Activated B cell treated with CpG ODN at 0.5 μM for 24 hours (primary cell): ENCODE results near the gene PSPN. TPM values are rescaled to one million over a fixed set of nuclear protein-coding genes. Genes with fewer than 3 reads are reported as not detected.
"Not testable (repeated sequence)": the region's sequence is repeated elsewhere in the genome, so short reads cannot be mapped to it uniquely, and the experiment has no call there.

Experiments
- ATAC-seq: fragments of 200-7000 bp; cut with Tn5 transposase; one replicate; pipeline ENCODE4 v1.10.0; 2021; ENCODE audit warnings: low read depth, mild to moderate bottlenecking, moderate library complexity
- CTCF ChIA-PET: fragments of 350-600 bp; sonication (Branson Sonifier 250); formaldehyde crosslinking; loops from one replicate; lab custom pipeline; 2021; ENCODE audit warnings: antibody characterized with exemption; lab: Charles Lee
- POLR2A ChIA-PET: fragments of 350-600 bp; sonication (Branson Sonifier 250); formaldehyde crosslinking; loops from one replicate; lab custom pipeline; 2021; ENCODE audit warnings: antibody characterized with exemption; lab: Charles Lee
- DNase-seq: peaks from one replicate; pipeline ENCODE4 v3.0.0; 2022
- H3K27ac Mint-ChIP-seq: one replicate; pipeline ENCODE4 v1.8.0; 2020; ENCODE audit warnings: mixed read lengths
- H3K27me3 Mint-ChIP-seq: one replicate; pipeline ENCODE4 v1.8.0; 2021; ENCODE audit warnings: mixed read lengths
- H3K36me3 Mint-ChIP-seq: one replicate; pipeline ENCODE4 v1.8.0; 2021; ENCODE audit warnings: low read depth, mixed read lengths
- H3K4me1 Mint-ChIP-seq: one replicate; pipeline ENCODE4 v1.8.0; 2021; ENCODE audit warnings: mixed read lengths
- H3K4me3 Mint-ChIP-seq: one replicate; pipeline ENCODE4 v1.8.0; 2020; ENCODE audit warnings: mild to moderate bottlenecking, mixed read lengths
- H3K9me3 Mint-ChIP-seq: one replicate; pipeline ENCODE4 v1.8.0; 2020; ENCODE audit warnings: mixed read lengths
- intact Hi-C: fragments of 100-400 bp; cut with micrococcal nuclease; formaldehyde crosslinking; loops from one replicate; pipeline ENCODE4 v1.15.1; 2024
- total RNA-seq: library from RNA; stranded (reverse); gene quantifications from 2 replicates; pipeline ENCODE4 v1.2.3, GENCODE V29; 2022
- TF ChIP-seq, protein P1 (sequence below): fragments of 200-600 bp; IDR thresholded peaks from one replicate; pipeline ENCODE4 v1.8.0; 2022; ENCODE audit warnings: antibody characterized with exemption, mild to moderate bottlenecking

The PSPN gene
- total RNA-seq, 1 donor from 2014 or later, result 2.4 TPM

DNA sequence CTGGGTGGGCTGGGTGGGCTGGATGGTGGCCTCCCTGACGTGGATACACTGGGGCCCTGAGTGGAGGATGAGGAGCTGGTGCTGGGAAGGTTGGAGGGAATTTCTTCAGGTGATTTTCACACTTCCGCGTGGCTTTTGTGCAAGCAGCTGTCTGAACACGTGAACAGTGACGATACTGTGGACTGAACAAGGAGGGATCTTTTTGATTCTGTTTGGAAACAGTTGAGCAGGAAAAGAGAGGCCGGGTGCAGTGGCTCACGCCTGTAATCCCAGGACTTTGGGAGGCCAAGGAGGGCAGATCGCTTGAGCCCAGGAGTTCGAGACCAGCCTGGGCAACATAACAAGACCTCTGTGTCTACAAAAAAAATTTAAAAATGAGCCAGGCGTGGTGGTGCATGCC lies 26.3 kb upstream of the PSPN start:
- Mint-ChIP-seq H3K27me3 (no peaks in the 10 kb centered on the region), H3K4me1 (no peaks in the 10 kb centered on the region), H3K4me3 (no peak overlapping the region), H3K9me3 (no peaks in the 10 kb centered on the region), H3K27ac (no peak overlapping the region), H3K36me3 (no peaks in the 10 kb centered on the region)
- TF ChIP-seq, protein P1, sequence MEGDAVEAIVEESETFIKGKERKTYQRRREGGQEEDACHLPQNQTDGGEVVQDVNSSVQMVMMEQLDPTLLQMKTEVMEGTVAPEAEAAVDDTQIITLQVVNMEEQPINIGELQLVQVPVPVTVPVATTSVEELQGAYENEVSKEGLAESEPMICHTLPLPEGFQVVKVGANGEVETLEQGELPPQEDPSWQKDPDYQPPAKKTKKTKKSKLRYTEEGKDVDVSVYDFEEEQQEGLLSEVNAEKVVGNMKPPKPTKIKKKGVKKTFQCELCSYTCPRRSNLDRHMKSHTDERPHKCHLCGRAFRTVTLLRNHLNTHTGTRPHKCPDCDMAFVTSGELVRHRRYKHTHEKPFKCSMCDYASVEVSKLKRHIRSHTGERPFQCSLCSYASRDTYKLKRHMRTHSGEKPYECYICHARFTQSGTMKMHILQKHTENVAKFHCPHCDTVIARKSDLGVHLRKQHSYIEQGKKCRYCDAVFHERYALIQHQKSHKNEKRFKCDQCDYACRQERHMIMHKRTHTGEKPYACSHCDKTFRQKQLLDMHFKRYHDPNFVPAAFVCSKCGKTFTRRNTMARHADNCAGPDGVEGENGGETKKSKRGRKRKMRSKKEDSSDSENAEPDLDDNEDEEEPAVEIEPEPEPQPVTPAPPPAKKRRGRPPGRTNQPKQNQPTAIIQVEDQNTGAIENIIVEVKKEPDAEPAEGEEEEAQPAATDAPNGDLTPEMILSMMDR, result no peak
- intact Hi-C loops, result no loop called here
- POLR2A ChIA-PET, result interaction anchor here (0.6 kb wide), 1 partner anchor 164 kb away, joined by 4 read pairs; no protein-coding TSS in a partner anchor
- DNase-seq (no peak), ATAC-seq (no peak)
- CTCF ChIA-PET, result no interaction called here

DNA sequence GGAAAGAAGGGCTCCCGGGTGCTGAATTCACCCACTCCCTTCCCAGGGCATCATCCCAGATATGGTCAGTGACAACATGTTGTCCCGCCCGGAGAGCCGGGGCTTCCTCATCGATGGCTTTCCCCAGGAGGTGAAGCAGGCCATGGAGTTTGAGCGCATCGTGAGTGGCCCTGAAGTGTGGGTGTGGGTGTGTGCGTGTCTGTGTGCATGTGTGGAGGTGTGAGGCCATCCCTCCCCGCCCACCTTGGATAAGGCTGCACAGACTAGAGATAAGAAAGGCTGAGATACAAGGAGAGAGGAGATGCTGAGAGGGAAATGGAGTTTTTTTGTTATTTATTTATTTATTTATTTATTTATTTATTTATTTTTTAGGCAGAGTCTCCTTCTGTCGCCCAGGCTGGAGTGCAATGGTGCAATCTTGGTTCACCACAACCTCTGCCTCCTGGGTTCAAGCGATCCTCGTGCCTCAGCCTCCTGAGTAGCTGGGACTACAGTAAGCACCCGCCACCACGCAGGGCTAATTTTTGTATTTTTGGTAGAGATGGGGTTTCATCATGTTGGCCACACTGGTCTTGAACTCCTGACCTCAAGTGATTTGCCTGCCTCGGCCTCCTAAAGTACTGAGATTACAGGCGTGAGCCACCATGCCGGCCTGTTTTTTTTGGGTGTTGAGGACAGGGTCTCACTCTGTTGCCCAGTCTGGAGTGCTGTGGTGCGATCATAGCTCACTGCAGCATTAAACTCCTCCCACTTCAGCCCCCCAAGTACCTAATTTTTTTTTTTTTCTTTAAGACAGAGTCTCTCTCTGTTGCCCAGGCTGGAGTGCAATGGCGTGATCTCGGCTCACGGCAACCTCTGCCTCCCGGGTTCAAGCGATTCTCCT lies 24.6 kb upstream of the PSPN start:
- H3K36me3 Mint-ChIP-seq, H3K27me3 Mint-ChIP-seq, H3K4me1 Mint-ChIP-seq, H3K4me3 Mint-ChIP-seq, intact Hi-C loops, H3K9me3 Mint-ChIP-seq, DNase-seq, CTCF ChIA-PET, ATAC-seq, H3K27ac Mint-ChIP-seq: not testable (repeated sequence)
- POLR2A ChIA-PET, result interaction anchor here (0.8 kb wide), 1 partner anchor 27 kb away, joined by 4 read pairs; no protein-coding TSS in a partner anchor

DNA sequence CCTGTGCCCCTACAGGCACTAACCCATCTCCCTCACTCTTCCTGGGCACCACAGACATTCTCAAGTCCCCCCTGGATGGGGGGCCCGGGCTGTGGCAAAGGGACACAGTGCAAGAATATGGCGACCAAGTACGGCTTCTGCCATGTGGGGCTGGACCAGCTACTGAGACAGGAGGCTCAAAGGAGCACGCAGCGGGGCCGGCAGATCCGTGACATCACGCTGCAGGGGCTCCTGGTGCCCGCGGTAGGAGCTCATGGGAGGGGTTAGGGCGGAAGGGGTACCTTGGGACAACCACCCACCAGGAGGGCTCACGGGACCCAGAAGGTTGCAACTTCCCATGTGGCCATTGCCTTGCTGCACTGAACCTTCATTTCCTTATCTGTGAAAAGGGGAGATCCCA lies 20.6 kb upstream of the PSPN start:
- TF ChIP-seq, protein P1, result no peak
- Mint-ChIP-seq H3K4me3 (no peak overlapping the region), H3K9me3 (no peaks in the 10 kb centered on the region), H3K27me3 (no peaks in the 10 kb centered on the region), H3K4me1 (peaks cover 19% of the 10 kb centered on the region), H3K36me3 (peaks cover 14% of the 10 kb centered on the region), H3K27ac (no peak overlapping the region)
- intact Hi-C loops, result no loop called here
- ChIA-PET POLR2A (no interaction called here), CTCF (no interaction called here)
- ATAC-seq (no peak), DNase-seq (no peak)

DNA sequence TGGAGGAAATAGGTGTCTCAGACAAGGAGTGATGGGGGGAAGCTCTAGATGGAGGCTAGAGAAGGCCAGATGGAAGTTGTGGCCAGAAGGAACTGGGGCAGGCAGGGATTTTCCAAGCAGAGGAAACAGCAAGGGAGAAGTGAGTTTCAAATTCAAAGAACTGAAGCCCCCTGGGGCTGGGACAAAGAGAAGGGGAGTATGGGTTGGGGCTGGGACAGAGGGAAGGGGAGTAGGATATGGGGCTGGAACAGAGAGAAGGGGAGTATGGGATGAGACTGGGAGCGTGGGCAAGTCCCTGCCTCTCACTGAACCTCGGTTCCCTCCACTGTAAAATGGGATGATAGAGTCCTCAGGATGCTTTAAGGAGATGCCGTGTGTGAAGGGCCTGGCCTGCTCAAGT lies 19.1 kb upstream of the PSPN start:
- no peak for ATAC-seq
- POLR2A ChIA-PET, result interaction anchor here (0.7 kb wide), 1 partner anchor 1052 kb away, joined by 17 read pairs; no protein-coding TSS in a partner anchor

DNA sequence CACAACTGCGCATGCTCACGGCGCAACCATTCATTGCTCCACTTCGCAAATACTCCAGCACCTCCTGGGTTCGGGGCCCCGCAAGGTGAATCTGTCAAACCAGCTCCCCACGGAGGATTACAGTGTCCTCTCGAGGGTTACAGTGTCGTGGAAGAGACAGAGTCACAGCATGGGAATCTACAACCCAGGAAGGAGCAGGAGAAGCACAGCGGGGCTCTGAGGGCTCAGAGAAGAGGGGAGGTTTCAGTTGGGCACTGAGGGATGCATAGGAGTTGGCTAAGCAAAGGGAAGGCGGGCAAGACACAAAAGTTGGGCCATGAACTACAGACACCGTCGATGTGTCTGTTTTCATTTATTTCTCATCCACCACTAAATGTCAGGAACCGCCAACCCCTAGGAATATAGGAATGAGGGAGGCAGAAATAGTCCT lies 18.3 kb upstream of the PSPN start:
- TF ChIP-seq, protein P1, result no peak
- Mint-ChIP-seq H3K4me1 (peaks cover 23% of the 10 kb centered on the region), H3K36me3 (peaks cover 26% of the 10 kb centered on the region), H3K27ac (peak overlapping the region; percentile 94), H3K27me3 (no peaks in the 10 kb centered on the region), H3K4me3 (peak overlapping the region; percentile 94), H3K9me3 (no peaks in the 10 kb centered on the region)
- ATAC-seq, result no peak
- ChIA-PET CTCF (no interaction called here), POLR2A (interaction anchor here (1.1 to 1.6 kb wide), 3 partner anchors 9 to 64 kb away, joined by 3 to 15 read pairs (median 6); partner anchors contain the start of gene KHSRP)
- no peak for DNase-seq
- intact Hi-C loops, result loop anchor here (1.0 to 2.0 kb wide), 6 partner anchors 21 to 195 kb away; partner anchors contain the start of gene CLPP

More for the DNA sequence above, 19.1 kb upstream of the PSPN start:
- H3K4me1 Mint-ChIP-seq, result peaks cover 23% of the 10 kb centered on the region
- H3K27ac Mint-ChIP-seq, result no peak overlapping the region
- CTCF ChIA-PET, result no interaction called here
- H3K36me3 Mint-ChIP-seq, result peaks cover 22% of the 10 kb centered on the region
- DNase-seq, result no peak
- peak overlapping the region; percentile 59 for H3K4me3 Mint-ChIP-seq
- TF ChIP-seq, protein P1, result no peak
- intact Hi-C loops, result no loop called here
- no peaks in the 10 kb centered on the region for H3K9me3 Mint-ChIP-seq
- no peaks in the 10 kb centered on the region for H3K27me3 Mint-ChIP-seq
